ENCODE data around the gene USP36. TPM values are rescaled to one million over a fixed set of nuclear protein-coding genes. Genes with fewer than 3 reads are reported as not detected.
A peak's percentile ranks its signal among the peaks of the same experiment; 100 is the strongest.
"Not testable (repeated sequence)": the region's sequence is repeated elsewhere in the genome, so short reads cannot be mapped to it uniquely, and the experiment has no call there.

USP36 gene
- polyA plus RNA-seq (ENCODE audit: insufficient read length in 12 of 12): 10 to 100 TPM in 11 of 12 donors, not detected in 1; 27.5 to 43.3 (median 30.5) TPM
- long read RNA-seq, donor 1, partial matches to known transcripts: 251 of 254 reads
- long read RNA-seq, donor 1, other reads (novel, unspliced or antisense): 0 of 254 reads
- long read RNA-seq, donor 2: 0 reads
- long read RNA-seq, donor 3: 0 reads
- long read RNA-seq, donor 4: 0 reads
- long read RNA-seq, donor 5, partial matches to known transcripts: 0 of 2 reads
- long read RNA-seq, donor 5, other reads (novel, unspliced or antisense): 0 of 2 reads
- long read RNA-seq, donor 6: 0 reads
- long read RNA-seq, donor 7, partial matches to known transcripts: 0 of 1 reads
- long read RNA-seq, donor 7, other reads (novel, unspliced or antisense): 0 of 1 reads
- long read RNA-seq, donor 8: 0 reads
- long read RNA-seq, donor 9: 0 reads
- long read RNA-seq, donor 10: 0 reads
- long read RNA-seq, donor 11, partial matches to known transcripts: 5 of 6 reads
- long read RNA-seq, donor 11, other reads (novel, unspliced or antisense): 0 of 6 reads

GRCh38 chr17:78840780-78841611 is at the start of gene USP36:
Gene USP36, minus strand, starts transcription at chr17:78840814. Its CDS starts 4,451 bp downstream, at chr17:78836363.
- DNase-seq: peak; percentile 99

- not testable (repeated sequence) for DNase-seq
Measured at GRCh38 chr17:78890096-78890495, 49.5 kb upstream of the USP36 start.

- DNase-seq: no peak
Measured at GRCh38 chr17:78889531-78889930, 48.9 kb upstream of the USP36 start.

- DNase-seq: no peak
Measured at GRCh38 chr17:78888941-78889518, 48.4 kb upstream of the USP36 start.

- DNase-seq: no peak
Measured at GRCh38 chr17:78886954-78887353, 46.3 kb upstream of the USP36 start.

- no peak for DNase-seq
Measured at GRCh38 chr17:78885956-78886355, 45.3 kb upstream of the USP36 start.

GRCh38 chr17:78884876-78885667 is 44.5 kb upstream of the USP36 start:
- no peak for DNase-seq

GRCh38 chr17:78884148-78884825 is 43.7 kb upstream of the USP36 start:
- DNase-seq: peak; percentile 50

- peak; percentile 89 for DNase-seq
Measured at GRCh38 chr17:78883533-78884131, 43.0 kb upstream of the USP36 start.

- DNase-seq: peak; percentile 72
Measured at GRCh38 chr17:78883089-78883532, 42.5 kb upstream of the USP36 start.

- DNase-seq: no peak
Measured at GRCh38 chr17:78882540-78883088, 42.0 kb upstream of the USP36 start.

GRCh38 chr17:78879635-78880186 is 39.1 kb upstream of the USP36 start:
- peak; percentile 91 for DNase-seq

GRCh38 chr17:78878871-78879527 is 38.4 kb upstream of the USP36 start:
- DNase-seq: peak; percentile 43

- no peak for DNase-seq
Measured at GRCh38 chr17:78878261-78878660, 37.6 kb upstream of the USP36 start.

- not testable (repeated sequence) for DNase-seq
Measured at GRCh38 chr17:78876954-78877517, 36.4 kb upstream of the USP36 start.

- DNase-seq: no peak
Measured at GRCh38 chr17:78876094-78876597, 35.5 kb upstream of the USP36 start.

- no peak for DNase-seq
Measured at GRCh38 chr17:78875363-78876093, 34.9 kb upstream of the USP36 start.

Data from muscle of arm (tissue), 14 donors.